GM19240 (cell line): Measurements from ENCODE around the gene PHC2.

Source experiments
- DNase-seq: peaks from one replicate; pipeline ENCODE4 v3.0.0; 2011; ENCODE audit warnings: low spot score; ENCODE audit not compliant: insufficient read length

Gene PHC2

DNA sequence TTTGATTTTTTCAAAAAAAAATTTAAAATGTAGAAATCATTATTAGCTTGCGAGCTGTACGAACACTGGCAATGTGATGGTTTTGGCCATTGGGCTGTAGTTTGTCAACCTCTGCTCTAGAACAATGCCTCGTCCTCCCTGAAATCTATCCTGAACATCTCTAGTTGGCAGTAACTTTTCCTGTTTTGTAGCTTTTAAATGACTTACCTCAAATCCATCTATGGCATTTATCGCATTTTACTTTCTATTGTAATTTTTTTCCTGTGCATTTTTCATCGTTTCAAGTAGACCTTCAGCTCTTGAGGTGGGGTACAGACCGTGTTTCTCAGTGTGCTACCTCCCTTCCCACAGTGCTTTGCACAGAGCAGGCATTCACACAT lies 79.6 kb downstream of the PHC2 start:
- DNase-seq: no peak

DNA sequence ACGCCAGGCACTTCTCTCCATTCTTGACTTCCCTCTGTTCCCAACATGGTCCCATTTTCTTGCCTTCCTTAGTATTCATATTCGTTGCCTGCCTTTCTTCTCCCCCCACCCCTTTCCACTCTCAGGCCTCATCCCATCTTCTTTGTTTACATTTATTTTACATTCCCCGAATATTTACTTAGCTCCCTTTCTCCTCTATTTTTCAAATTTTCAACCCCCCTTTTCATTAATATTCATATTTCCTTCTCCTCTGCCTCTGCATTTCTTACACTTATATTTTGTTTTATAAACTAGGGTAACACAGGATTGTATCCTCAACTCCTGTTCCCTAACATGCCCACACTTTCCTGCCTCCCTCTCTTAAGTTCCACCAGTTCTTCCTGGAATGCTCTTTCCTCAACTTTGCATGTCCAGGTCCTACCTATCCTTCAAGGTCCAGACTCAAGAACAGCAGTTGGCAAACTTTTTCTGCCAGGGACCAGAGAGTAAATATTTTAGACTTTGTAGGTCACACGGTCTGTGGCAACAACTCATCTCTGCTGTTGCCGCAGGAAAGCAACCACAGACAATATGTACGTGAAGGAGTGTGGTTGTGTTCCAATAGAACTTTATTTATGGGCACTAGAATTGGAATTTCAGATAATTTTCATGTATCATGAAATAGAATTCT lies 80.1 kb downstream of the PHC2 start:
- DNase-seq: no peak

DNA sequence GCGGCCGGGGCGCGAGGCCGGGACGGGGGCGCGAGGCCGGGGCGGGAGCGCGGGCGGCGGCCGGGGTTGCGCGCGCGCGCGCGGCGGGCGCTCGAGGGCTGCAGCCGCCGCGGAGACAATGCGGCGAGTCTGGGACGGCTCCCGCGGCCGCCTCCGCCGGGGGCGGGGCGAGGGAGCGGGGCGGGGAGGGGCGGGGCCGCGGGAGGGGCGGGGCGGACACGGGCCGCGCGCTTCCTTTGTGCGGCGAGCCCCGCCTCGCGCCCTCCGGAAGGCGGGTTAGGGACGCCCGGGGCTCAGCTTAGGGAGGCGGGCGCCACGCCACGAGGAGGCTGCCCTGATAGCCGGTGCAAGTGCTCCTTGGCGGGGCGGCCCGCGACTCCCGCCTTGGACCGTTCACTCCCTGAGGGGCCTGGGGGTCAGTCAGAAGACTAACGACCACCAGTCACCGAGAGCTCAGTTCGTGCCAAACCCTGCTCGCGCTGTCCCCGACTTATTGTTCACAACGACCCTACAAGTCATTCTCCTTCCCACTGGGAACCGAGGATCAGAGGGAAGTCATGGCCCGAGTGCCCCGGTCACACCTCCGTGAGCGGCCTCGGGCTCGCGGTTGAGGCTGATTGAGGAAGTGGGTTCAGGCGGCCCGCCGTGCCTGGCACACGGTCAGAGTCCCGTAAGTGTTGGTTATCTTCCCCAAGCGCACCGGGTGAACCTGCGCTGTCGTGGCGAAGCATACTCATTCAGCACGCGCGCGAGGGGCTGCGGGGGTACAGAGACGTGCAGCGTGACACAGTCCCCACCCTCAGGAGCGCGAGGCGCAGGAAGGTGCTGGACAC lies 80.9 kb downstream of the PHC2 start:
- DNase-seq: peak; percentile 97

DNA sequence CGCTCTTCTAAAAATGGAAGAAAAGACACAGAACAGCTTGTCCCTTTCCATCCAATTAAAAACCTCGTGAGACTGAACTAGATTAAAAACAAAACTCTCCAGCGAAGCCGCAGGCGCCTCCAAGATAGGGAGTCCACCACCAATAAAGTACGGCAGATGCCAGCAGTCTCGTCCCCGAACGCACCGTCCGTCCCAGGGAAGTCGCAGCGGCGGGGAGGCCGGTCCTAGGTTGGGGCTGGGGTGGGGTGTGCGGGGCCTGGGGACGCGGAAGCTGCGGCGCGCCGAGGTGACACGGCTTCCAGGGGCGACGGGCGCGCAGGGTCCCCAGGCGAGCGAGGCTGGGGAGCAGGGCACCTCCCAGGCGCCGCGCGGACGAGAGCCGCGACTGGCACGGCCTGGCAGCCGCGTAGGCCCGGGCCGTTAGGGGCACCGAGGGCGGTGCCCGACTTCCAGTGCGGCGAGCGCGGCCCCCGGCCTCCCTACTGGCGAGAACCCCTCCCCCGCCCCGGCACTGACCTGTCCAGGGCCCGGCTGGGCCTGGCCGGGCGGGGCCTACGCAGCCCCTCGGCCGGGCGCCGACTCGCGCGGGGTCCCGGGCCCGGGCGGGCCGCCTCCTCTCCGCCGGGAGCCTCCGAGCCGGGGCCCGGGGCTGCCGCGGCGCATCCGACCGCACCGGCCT lies 81.7 kb downstream of the PHC2 start:
- peak; percentile 56 for DNase-seq

GRCh38 chr1:33348676-33349080 lies 82.2 kb downstream of the PHC2 start:
- DNase-seq: no peak

- no peak for DNase-seq
These were observed 82.7 kb downstream of the PHC2 start for GRCh38 chr1:33348194-33348593.

DNA sequence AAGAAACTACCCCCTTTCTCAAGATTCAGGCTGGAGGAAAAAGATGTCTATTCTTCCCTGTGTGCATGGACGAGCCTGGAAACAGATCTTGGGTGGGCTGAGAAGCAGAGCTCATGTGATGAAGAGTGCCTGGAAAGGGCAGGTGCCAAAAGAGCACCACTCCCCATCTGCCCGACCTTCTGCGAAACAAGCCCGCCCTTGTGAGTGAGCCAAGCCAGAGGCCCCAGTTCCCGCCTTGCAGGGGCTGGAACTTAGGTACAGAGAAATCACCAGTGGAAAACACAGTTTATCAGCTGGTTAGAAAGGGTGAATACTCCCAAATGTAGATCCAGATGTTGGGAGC lies 83.3 kb downstream of the PHC2 start:
- DNase-seq: no peak

GRCh38 chr1:33346927-33347649 lies 83.8 kb downstream of the PHC2 start:
- no peak for DNase-seq

DNA sequence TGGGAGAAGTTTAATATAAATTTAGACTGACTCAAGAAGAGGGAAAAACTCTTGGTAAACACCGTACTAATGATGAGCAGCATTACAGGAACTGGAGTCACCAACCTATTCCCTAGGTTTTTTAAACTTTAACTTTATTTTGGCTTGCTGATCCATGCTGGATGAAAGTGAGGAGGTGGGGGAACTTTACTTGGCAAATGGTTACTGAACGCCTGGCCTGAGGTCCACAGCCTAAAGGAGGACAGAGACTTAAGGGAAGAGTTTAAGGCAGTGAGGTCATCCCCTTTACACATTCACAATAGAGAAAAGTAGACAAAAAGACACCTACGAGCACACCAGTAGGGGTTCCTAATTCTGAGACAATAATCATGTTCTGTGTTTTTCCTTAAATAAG lies 84.4 kb downstream of the PHC2 start:
- DNase-seq: no peak

- no peak for DNase-seq
These were observed 85.9 kb downstream of the PHC2 start for GRCh38 chr1:33344896-33345560.

DNA sequence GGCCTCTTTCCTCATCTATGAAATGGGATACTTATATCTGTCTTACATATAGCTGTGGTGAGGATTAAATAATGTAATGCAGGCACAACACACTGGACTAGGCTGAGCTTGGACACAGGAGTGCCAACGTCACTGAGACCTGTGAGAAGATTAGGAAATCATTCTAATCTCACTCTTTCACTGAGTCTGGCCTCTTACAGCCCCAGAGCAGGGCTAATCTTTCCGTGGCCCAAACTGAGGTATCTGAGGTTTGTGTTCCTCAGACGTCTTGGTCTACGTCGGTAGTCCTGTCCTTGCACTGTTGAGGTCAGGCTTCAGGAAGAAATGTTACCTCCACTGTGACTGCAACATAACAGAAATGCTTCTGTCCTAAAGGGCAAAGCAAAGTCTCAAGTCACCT lies 87.4 kb downstream of the PHC2 start:
- DNase-seq: no peak

DNA sequence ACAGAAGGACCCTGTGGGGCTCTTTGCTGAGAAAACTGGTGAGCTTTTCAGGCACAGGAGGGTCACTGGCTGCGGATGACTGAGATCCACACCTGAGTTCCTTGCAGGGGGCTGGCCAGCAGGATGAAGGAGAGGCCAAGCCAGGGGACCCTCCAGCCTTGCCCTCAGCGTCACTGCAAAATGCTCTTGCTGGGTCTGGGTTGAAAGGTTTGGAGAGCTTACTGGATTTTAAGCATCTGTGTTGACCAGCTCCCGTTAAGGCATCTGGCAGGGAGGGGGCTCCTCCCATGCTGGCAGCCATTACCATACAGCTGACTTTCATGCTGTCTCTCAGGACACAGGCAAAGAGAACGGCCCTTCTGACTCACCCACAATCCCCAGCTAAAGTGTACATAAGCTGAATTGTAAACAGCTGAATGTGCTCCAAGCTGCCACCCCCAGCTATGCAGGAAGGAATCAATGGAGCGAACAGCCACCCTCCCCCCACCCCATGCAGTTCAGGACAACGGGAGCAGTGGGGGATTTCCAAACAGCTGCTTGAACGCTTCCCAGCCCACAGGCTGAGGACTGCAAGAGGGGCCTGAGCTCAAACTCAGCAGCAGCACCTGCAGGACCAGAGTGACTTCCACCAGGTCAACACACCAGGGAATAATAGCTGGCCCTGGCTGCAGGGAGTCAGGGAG lies 88.7 kb downstream of the PHC2 start:
- no peak for DNase-seq

DNA sequence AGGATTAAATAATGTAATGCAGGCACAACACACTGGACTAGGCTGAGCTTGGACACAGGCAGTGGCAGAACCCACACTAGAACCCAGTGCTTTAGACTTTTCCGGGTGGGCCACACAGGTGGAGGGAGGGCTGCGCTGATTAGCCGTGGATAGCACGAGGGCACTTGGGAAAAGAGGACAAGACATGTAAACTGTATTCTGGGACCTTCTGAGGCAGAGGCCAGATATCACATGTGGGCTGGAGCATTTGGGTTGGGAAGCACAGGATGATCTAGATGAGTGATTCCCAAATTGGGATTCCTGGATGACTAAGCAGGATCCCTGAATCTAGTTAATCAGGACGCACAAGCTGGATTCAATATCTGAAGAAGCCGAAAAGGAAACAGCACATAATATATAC lies 89.7 kb downstream of the PHC2 start:
- no peak for DNase-seq

DNA sequence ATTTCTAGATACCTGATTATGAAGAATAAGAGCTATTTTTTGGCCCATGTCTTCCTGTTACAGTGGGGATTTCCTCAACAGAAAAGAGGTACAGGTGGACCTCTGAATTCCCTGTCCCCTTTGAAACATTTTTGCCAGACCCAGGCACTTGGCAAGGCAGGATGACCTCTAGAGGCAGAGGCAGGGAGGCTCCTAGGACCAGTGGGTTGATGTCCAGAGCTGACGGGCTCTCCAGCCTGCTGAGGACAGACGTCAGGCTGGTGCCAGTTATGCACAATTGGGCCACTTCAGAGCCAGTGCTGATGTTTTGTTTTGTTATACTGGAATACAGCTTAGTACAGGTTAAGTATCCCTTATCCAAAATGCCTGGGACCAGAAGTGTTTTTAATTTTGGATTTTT lies 91.5 kb downstream of the PHC2 start:
- no peak for DNase-seq

DNA sequence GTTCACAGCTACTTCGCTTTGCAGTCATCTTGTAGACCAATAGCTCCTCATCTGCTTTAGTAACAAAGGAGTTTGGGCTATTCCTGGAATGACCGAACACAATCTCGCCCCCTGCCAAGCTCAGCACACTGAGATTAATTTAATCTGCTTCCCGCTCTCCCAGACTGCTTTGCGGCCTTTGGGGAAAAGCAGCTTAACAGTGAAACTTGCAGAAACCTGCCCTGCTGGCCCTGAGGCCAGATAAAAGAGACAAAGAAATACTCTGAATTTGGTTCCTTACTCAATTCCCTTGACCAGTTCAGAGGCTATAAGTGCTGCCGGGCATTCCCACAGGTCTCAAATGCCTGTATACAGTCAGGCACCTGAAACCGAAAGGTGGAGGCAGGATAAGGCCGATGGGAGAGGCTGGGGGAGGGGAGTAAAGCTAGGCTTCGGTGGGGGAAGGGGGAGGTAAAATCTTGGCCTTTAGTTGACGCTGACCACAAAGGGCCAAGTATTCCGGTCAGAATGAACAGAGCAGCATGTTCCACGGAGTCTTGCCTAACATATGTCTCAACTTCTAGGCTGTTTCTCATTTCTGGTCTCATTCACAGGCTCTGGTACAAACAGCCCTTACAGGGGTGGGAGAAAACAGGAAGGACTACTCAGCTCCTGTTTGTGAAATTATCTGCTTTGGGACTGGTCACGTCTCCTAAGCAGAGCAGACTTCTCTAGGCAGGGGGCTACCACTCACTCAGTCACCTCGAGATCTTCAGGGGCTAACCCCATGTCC lies 92.3 kb downstream of the PHC2 start:
- DNase-seq: no peak

DNA sequence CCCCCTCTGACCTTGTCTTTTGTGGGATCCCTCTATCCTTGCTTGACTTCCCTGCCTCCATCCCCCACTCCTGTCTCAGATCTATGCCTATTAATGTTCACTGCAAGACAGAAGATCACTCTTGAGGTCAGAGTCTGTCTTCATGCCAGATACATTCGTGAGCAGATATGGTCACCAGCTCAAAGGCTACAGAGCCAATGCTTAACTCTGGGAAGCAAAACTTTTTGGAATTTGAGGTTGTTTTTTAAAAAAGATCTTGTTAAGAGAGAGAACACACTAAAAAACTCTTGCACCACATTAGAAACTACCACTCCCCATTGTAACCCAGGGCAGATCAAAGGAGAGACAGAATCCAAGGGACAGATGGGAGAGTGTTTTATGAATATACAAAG lies 92.9 kb downstream of the PHC2 start:
- DNase-seq: no peak

- DNase-seq: no peak
These were observed 93.5 kb downstream of the PHC2 start for GRCh38 chr1:33337441-33337840.

- DNase-seq: no peak
These were observed 94.3 kb downstream of the PHC2 start for GRCh38 chr1:33336580-33336979.

- no peak for DNase-seq
These were observed 95.9 kb downstream of the PHC2 start for GRCh38 chr1:33335020-33335419.

DNA sequence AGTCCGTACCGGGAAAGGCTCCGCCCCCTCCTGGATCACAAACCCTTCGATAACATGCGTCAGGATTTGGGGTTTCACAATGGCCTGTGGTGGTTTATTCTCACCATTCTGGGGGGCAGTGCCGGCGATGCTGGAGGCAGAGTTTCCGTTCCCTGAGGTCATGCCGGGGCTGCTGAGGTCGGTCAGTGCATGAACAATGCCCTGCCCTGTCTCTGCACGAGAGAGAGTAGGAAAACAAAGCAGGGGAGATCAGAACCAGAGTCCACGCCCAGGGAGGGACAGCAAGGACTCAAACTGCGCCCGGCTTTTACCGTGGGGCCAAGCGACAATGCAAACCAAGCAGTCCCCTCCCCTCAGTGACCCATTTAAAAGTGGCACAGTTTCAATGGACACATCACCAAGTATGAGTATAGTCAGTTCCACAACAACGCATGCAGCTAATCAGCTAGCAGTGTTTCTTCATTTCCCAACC lies 96.8 kb downstream of the PHC2 start:
- DNase-seq: no peak
